ENCODE data around the gene MAIP1. TPM values are rescaled to one million over a fixed set of nuclear protein-coding genes. Genes with fewer than 3 reads are reported as not detected.

MAIP1 gene
- total and polyA plus RNA-seq, 9 of the 15 experiments (the other 6 are each of a cell fraction or from before 2014, with no cell fraction given) = 3.6 to 30.0 (median 24.5) TPM

DNA sequence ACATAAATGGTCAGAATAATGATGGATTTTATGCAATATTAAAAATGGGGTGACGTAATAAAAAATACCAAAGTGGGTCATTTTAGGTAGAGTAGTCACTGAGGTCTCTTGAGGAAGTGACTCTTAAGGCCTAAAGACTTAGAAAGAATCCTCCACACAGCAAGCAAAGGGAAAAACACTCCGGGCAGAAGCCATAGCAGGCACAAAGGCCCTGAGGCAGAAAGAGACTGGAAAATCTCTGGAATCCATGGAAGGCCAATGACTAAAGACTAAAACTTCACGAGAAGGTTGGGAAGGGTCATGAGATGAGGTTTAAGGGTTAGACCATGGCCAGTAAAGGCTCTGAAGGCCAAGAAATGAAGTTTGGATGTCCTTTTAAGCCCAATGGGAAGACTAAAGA lies 36.9 kb downstream of the MAIP1 start (continued):
- TF ChIP-seq ZNF57 (CRISPR knock-in tag; IDR thresholded peaks at IDR 0.05) (no peak), ZNF263 (CRISPR knock-in tag; IDR thresholded peaks at IDR 0.05; ENCODE audit: borderline replicate concordance) (no peak)

DNA sequence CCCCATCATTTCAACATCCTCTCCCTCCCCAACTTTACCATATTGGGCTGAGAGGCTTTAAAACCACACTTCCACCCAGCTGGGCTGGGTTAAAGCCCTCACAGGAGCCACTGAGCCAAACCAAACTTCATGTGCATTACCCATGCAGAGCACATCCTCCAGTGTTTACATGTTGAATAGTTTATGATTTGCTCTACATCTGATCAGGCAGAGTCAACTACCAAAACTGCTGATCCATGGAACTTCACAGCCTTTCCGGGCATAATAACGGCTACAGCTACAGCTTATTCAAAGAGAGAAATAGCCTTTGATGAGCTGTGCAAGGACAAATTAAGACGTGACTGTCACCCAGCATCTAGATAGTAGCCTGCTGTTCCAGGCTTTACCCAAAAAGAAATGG lies 39.0 kb downstream of the MAIP1 start:
- CTCF ChIA-PET (ENCODE audit: low intra/inter-chr PET ratio) = no interaction called here
- H3K9me3 ChIP-seq (replicated peaks; ENCODE audit: control insufficient read depth, insufficient read depth, low read depth, low read length) = no peaks in the 10 kb centered on the region
- H3K36me3 ChIP-seq (ENCODE audit: control insufficient read depth, insufficient read depth, low read length) = no peaks in the 10 kb centered on the region
- no peaks in the 10 kb centered on the region for H3K79me2 ChIP-seq (ENCODE audit: control insufficient read depth, insufficient read depth, low read length)
- ATAC-seq (no peak), DNase-seq (ENCODE audit: extremely low read depth in 1 of 4, low spot score in 3 of 4) (no peak), FAIRE-seq (no peak)
- no peak overlapping the region for H3K27ac ChIP-seq (ENCODE audit: extremely low read depth, low read depth, low read length)
- H3K9me1 ChIP-seq (ENCODE audit: control insufficient read depth, insufficient read depth, low read length) = no peaks in the 10 kb centered on the region
- H4K20me1 ChIP-seq (replicated peaks; ENCODE audit: control insufficient read depth, insufficient read depth, low read length) = no peaks in the 10 kb centered on the region
- TF ChIP-seq ZNF586 (CRISPR knock-in tag; conservative IDR thresholded peaks at IDR 0.05) = no peak
- TF ChIP-seq ELF1 (tag; IDR thresholded peaks at IDR 0.05) = no peak
- H3K4me3 ChIP-seq = no peak overlapping the region
- intact Hi-C loops (cut with micrococcal nuclease) = no loop called here
- H3K4me2 ChIP-seq (ENCODE audit: insufficient read depth, low read length) = no peak overlapping the region
- H2AFZ ChIP-seq (ENCODE audit: low read depth, low read length) = no peak overlapping the region
- no TSS peak for BruUV-seq (replicated peaks)
- in situ Hi-C loops (cut with MboI) = no loop called here
- POLR2A ChIA-PET = interaction anchor here (0.7 to 0.8 kb wide), 2 partner anchors 149 to 633 kb away, joined by 3 to 4 read pairs; no protein-coding TSS in a partner anchor
- H3K9ac ChIP-seq (ENCODE audit: insufficient read depth in 1 of 2, low read depth in 2 of 2, low read length in 2 of 2) = no peak overlapping the region
- H3K27me3 ChIP-seq (ENCODE audit: control insufficient read depth in 2 of 2, insufficient read depth in 2 of 2, low read length in 2 of 2) = no peaks in the 10 kb centered on the region
- WGBS (ENCODE audit: insufficient coverage, low coverage, missing lambda C conversion rate) = 35% methylated on average over 3 of the region's 3 CpGs
- H3K4me1 ChIP-seq (replicated peaks in 1 of 2; ENCODE audit: control insufficient read depth in 2 of 2, insufficient read depth in 2 of 2, low read length in 2 of 2) = no peaks in the 10 kb centered on the region

DNA sequence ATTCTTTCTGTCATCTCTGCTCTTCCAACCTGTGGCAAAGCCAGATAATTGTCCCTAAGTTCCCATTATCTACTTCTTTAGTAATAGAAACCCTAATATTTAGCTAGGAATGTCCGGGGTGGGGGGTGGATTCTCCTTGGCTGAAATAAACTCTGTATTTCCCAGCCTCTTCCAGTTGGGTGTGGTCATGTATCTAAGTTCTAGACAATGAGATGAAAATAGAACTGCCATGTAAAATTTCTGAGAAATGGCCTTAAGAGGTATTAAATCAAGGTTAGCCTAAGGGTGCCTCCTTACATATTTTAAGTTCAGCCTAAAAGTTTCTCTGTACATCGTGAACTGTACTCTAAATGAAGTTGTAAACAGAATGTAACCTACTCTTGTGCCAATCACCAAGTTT lies 39.5 kb downstream of the MAIP1 start:
- Histone ChIP-seq H3K27ac (ENCODE audit: extremely low read depth, low read depth, low read length) (no peak overlapping the region), H3K36me3 (ENCODE audit: control insufficient read depth, insufficient read depth, low read length) (no peaks in the 10 kb centered on the region), H3K4me1 (replicated peaks in 1 of 2; ENCODE audit: control insufficient read depth in 2 of 2, insufficient read depth in 2 of 2, low read length in 2 of 2) (no peaks in the 10 kb centered on the region), H3K9me1 (ENCODE audit: control insufficient read depth, insufficient read depth, low read length) (no peaks in the 10 kb centered on the region), H4K20me1 (replicated peaks; ENCODE audit: control insufficient read depth, insufficient read depth, low read length) (no peaks in the 10 kb centered on the region), H3K27me3 (ENCODE audit: control insufficient read depth in 2 of 2, insufficient read depth in 2 of 2, low read length in 2 of 2) (no peaks in the 10 kb centered on the region), H3K4me3 (no peak overlapping the region), H2AFZ (ENCODE audit: low read depth, low read length) (no peak overlapping the region), H3K9ac (ENCODE audit: insufficient read depth in 1 of 2, low read depth in 2 of 2, low read length in 2 of 2) (no peak overlapping the region), H3K4me2 (ENCODE audit: insufficient read depth, low read length) (no peak overlapping the region), H3K9me3 (replicated peaks; ENCODE audit: control insufficient read depth, insufficient read depth, low read depth, low read length) (no peaks in the 10 kb centered on the region), H3K79me2 (ENCODE audit: control insufficient read depth, insufficient read depth, low read length) (no peaks in the 10 kb centered on the region)
- no TSS peak for BruUV-seq (replicated peaks)
- TF ChIP-seq, protein P1, sequence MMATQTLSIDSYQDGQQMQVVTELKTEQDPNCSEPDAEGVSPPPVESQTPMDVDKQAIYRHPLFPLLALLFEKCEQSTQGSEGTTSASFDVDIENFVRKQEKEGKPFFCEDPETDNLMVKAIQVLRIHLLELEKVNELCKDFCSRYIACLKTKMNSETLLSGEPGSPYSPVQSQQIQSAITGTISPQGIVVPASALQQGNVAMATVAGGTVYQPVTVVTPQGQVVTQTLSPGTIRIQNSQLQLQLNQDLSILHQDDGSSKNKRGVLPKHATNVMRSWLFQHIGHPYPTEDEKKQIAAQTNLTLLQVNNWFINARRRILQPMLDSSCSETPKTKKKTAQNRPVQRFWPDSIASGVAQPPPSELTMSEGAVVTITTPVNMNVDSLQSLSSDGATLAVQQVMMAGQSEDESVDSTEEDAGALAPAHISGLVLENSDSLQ (IDR thresholded peaks at IDR 0.05) = no peak
- TF ChIP-seq RBM25 (IDR thresholded peaks at IDR 0.05; ENCODE audit: low read depth, low read length, severe bottlenecking) (no peak), ILK (tag; IDR thresholded peaks at IDR 0.05; ENCODE audit: borderline replicate concordance, low read depth) (no peak), KDM5B (IDR thresholded peaks at IDR 0.05; ENCODE audit: insufficient replicate concordance, low read depth, low read length) (no peak)
- in situ Hi-C loops (cut with MboI) = no loop called here
- FAIRE-seq (no peak), DNase-seq (ENCODE audit: extremely low read depth in 1 of 4, low spot score in 3 of 4) (no peak), ATAC-seq (no peak)
- intact Hi-C loops (cut with micrococcal nuclease) = no loop called here
- 6% methylated on average over 2 of the region's 2 CpGs for WGBS (ENCODE audit: insufficient coverage, low coverage, missing lambda C conversion rate)
- ChIA-PET CTCF (ENCODE audit: low intra/inter-chr PET ratio) (no interaction called here), POLR2A (interaction anchor here (0.7 to 0.8 kb wide), 2 partner anchors 150 to 632 kb away, joined by 3 to 4 read pairs; no protein-coding TSS in a partner anchor)

Data from K562 (cell line).